ENCODE data around the gene EXOSC3.

EXOSC3 gene

DNA sequence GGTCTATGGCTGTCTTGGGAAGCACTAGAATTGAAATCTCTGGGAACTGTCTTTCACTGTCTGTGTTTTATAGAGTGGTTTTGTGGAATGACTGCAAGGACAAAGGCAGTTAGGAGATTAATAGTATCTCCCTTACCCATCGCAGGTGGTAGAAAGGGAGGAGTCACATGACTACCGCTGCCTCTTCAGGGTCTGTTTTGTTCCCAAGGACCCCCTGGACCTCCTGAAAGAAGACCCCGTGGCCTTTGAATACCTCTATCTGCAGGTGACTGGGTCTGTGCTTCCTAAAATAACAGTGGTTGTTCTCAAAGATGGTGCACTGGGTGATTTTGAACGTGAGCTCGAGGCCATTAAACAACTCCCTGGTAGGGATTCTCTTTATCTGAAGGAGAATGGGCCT is 54.0 kb downstream of the EXOSC3 start:
- DNase-seq, result no peak

DNA sequence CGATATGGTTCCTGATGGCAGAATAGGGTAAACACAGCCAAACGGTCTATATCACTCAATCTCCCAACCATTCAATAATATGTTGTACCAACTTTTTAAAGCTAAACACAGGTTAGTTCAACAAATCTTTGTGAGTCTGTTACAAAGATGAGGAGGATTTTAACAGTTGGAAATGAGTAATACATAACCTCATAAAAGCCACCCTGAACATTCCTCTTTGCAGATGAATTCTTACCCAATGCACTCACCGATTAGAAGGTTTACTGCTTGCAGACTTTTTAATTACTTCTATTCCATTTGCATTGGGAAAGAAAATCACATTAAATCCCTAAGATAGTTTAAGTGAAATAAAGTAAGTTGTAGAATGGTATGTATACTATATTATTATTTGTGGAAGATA is 54.6 kb downstream of the EXOSC3 start:
- DNase-seq, result no peak

Measured in NCI-H526 treated with DMSO at 0.1 percent for 48 hours (cell line).